Hepatic stellate cell (primary cell): ENCODE measurements around the gene RPL22.

Experiments
- DNase-seq: peaks from one replicate; pipeline ENCODE4 v3.0.0; 2011; ENCODE audit warnings: low spot score

The RPL22 gene

DNA sequence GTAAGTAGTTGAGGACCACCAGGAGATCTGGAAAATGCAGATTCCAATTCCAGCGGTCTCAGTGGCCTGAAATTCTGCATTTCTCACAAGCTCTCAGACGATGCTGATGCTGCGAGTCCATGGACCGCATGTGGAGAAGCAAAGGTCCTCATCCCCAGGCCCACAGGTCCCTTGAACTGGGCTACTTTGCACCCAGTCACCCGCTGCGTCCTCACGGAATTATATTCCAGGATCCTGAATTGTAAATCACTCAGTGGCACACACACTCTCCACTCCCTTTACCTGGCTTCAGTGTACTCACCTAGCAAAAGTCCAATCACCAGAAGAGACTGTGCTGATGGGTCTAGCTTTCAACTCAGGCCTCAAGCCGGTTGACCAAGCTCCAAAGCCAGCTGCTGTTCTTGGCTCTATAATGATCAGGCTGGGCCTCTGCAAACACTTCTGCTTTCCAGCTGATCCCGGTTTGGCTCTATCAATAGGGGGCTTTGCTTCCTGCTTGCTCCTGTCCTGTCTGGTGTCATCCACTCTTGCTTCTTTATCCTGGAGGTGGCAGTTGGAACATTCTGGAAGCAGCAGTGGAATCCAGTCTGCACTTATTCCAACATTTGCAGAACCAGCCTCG is 904 bp upstream of the RPL22 start:
- no peak for DNase-seq

DNA sequence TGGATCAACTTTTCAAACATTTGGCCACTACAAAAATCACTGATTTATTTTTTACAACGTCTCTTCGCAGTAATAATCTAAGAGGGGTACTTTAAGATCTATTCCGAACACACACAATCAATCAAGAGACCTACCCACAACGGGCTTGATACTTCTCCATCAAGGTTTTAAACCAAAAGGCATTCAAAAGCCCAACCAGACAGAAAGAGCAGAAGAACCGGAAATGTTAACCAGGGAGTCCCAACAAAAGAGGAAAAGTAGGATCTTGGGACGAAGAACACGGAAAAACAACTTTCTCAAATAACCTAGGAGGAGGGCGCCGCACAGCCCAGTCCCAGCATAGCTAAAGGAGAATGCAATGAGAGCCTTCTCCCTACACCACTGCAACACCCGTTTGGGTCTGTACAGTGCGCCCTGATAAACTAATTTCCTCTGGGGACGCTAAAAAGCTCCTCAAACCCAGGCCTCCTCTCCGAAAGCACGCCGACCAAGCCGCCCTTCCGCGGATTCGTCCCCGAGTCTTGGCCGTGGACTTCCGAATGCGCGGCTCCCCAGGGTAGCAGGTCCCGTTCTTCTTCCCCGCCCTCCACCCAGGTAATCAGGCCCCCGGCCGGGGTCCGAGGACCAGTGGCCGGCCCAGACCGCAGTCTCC is 623 bp downstream of the RPL22 start:
- DNase-seq, result no peak

- no peak for DNase-seq
These were observed 1.5 kb downstream of the RPL22 start for GRCh38 chr1:6197746-6198427.

DNA sequence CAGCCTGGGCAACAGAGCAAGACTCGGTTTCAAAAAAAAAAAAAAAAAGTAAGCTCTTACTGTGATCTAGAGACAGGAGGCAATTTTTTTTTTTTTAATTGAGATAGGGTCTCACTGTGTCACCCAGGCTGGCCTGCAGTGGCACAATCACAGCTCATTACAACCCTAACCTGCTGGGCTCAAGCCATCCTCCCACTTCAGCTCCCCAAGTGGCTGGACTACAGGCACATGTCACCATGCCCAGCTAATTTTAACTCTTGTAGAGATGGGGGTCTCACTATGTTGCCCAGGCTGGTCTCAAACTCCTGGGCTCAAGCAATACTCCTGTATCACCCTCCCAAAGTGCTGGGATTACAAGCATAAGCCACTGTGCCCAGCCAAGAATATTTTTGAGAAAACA is 7.4 kb downstream of the RPL22 start:
- DNase-seq, result no peak

- no peak for DNase-seq
These were observed 10.9 kb downstream of the RPL22 start for GRCh38 chr1:6188466-6188865.

- DNase-seq, result no peak
These were observed 13.6 kb downstream of the RPL22 start for GRCh38 chr1:6185635-6186382.

DNA sequence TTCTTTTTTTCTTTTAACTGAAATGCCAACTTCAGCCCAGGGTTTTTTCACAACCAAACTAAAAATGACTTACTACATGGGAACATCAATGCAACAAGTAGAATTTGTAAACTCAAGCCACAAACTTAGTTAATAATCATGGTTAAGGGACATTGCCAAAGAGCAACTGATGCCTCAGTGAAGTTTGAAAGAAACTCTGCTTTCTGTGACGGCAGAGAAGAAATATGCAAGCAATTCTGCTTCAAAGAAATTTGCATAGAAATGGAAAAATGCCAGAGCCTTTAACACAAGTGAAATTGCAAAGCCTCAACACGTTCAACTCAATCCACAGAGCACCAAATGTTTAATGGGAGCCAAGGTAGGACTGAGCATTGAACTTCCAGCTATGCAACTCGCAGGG is 14.2 kb downstream of the RPL22 start:
- DNase-seq, result no peak

- DNase-seq, result no peak
These were observed 15.2 kb downstream of the RPL22 start for GRCh38 chr1:6184083-6184783.

- no peak for DNase-seq
These were observed 15.8 kb downstream of the RPL22 start for GRCh38 chr1:6183520-6183989.

GRCh38 chr1:6181347-6181770 is 18.0 kb downstream of the RPL22 start:
- DNase-seq, result no peak

GRCh38 chr1:6180707-6181311 is 18.6 kb downstream of the RPL22 start:
- no peak for DNase-seq

DNA sequence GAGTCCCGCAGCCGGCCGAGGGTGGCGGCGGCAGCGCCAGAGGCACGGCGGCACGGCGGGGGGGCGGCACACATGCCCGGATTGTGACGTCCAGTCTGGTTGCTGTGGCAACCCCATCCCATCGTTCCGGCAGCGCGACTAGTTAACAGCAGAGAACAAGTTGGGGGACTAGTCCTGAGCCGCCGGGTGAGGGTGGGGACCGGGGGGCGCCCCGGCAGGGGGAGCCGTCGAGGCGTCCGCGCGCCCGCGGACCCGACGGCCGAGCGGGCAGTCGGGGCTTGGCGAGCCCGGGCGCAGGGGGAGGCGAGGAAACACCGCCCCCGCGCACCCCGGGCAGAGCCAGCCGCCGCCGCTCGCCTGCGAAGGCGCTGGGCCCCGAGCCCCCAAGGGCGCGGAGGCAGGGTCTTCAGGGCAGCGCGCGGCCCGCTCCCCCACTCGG is 19.1 kb downstream of the RPL22 start, which contains the start of gene CHD5:
CHD5 (minus strand) TSS at position 54 of the 439 bp plus-strand sequence. CDS start 298 bp downstream, outside the sequence.
- no peak for DNase-seq

GRCh38 chr1:6179564-6180175 is 19.7 kb downstream of the RPL22 start:
- no peak for DNase-seq

DNA sequence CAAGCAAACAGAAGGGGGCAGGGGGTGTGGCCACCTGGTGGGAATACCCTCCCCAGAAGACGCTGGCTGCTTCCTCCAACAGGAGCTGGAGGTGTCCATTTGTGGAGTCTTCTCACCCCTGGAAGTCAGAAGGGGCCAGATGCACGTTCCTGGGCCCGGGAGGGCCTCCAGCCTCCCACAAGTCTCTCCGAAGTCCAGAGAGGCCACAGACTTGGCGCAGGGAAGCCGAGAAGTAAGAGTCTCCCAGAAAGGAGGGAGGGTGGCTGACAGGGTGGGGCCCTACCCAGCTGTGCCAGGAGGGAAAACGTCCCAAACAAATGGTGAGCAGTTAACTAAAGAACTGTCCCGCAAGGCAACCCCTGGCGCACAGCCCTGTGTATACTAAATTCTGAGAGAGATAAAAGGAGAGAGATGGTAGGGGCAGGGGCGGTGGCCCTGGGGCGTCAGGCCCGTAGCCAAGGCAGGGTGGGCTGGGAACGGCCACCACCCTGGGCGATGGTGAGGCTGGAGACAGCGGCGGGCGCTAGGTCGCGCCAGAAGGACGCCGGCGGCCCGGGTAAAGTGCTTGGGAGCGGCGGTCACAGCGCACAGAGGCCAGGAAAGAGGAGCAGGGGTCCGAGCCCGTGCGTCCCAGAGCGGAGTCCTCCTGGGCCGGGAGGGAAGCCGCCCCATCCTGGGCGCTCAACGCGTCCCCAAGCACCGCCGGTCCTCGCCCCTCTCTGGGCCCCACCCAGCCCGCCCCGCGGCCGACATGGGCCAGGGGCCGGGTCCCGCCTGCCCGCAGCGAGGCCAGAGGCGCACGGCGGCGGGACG is 20.4 kb downstream of the RPL22 start:
- DNase-seq, result no peak

GRCh38 chr1:6177681-6178380 is 21.6 kb downstream of the RPL22 start:
- no peak for DNase-seq

GRCh38 chr1:6176779-6177178 is 22.6 kb downstream of the RPL22 start:
- no peak for DNase-seq

DNA sequence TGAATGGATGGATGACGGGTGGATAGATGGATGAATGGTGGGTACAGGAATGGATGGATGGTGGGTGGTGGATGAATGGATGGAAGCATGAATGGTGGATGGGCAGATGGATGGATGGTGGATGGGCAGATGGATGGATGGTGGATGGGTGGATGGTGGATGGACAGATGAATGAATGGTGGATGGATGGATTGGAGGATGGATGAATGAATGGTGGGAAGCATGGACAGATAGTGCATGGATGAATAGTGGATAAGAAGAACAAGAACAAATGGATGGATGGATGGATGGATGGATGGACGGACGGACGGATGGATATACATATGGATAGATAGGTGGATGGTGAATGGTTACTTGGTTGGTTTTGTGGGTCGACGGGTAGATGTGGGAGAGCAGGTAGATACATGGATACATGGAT is 24.0 kb downstream of the RPL22 start:
- DNase-seq, result no peak

GRCh38 chr1:6174621-6175410 is 24.6 kb downstream of the RPL22 start:
- DNase-seq, result no peak

DNA sequence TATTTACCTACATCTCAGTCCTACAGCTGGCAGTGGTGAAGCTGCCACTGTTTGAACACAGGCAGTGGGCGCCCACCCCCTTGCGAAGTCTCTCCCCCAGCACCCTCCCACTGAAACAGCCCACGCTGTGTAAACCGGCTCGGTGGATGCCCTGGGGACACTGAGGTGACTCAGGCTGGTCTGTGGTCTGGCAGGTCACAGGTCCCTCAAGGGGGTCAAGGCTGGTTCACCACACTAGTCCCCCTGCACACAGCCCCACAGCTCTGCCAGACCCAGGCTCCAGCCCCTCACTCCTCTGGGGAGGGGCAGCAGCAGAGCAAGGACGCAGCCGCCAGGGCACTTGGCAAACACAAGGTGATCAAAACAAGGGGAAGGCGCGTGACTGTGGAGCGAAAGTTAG is 26.8 kb downstream of the RPL22 start:
- DNase-seq, result no peak
